Neural cell (in vitro differentiated cells): ENCODE results near the gene CSF2. TPM values are rescaled to one million over a fixed set of nuclear protein-coding genes. Genes with fewer than 3 reads are reported as not detected.

Experiments used
- H2AFZ ChIP-seq: fragments of 200-600, 300-800 bp; sonication (generic), shearing (Covaris generic); 2 replicates; pipeline ENCODE4 v1.6.0; 2014; ENCODE audit warnings: low read depth, mild to moderate bottlenecking, antibody characterized with exemption, low read length, moderate library complexity
- H3F3A ChIP-seq: fragments of 200-600 bp; shearing (Covaris generic); 2 replicates; pipeline ENCODE4 v1.6.1; 2016; ENCODE audit warnings: mild to moderate bottlenecking, moderate library complexity, mixed read lengths, antibody characterized with exemption, low read length; ENCODE audit not compliant: insufficient read depth, poor library complexity, severe bottlenecking
- H3K27ac ChIP-seq: fragments of 200-600, 300-800 bp; sonication (generic), shearing (Covaris generic); 2 replicates; pipeline ENCODE4 v1.5.1; 2014; ENCODE audit warnings: mild to moderate bottlenecking, low read length, moderate library complexity
- H3K27me3 ChIP-seq: fragments of 300-800, 200-600 bp; sonication (generic), shearing (Covaris generic); 2 replicates; pipeline ENCODE4 v1.6.0; 2014; ENCODE audit warnings: mild to moderate bottlenecking, low read depth, low read length, moderate library complexity; ENCODE audit not compliant: insufficient read depth
- H3K36me3 ChIP-seq: fragments of 300-800, 200-600 bp; sonication (generic), shearing (Covaris generic); 2 replicates; pipeline ENCODE4 v1.5.1; 2014; ENCODE audit warnings: mild to moderate bottlenecking, antibody characterized with exemption, low read length, moderate library complexity; ENCODE audit not compliant: insufficient read depth
- H3K4me2 ChIP-seq: fragments of 300-800, 200-600 bp; sonication (generic), shearing (Covaris generic); 2 replicates; pipeline ENCODE4 v1.6.0; 2014; ENCODE audit warnings: mild to moderate bottlenecking, low read length
- H3K4me3 ChIP-seq: fragments of 300-800, 200-600 bp; sonication (generic), shearing (Covaris generic); 2 replicates; pipeline ENCODE4 v1.5.1; 2014; ENCODE audit warnings: mild to moderate bottlenecking, low read length, moderate library complexity
- H3K79me2 ChIP-seq: fragments of 200-600 bp; shearing (Covaris generic); replicated peaks from 2 replicates; pipeline ENCODE4 v1.6.0; 2014; ENCODE audit warnings: mild to moderate bottlenecking, low read length, moderate library complexity; ENCODE audit not compliant: insufficient read depth
- H3K9ac ChIP-seq: fragments of 300-800, 200-600 bp; sonication (generic), shearing (Covaris generic); 2 replicates; pipeline ENCODE4 v1.6.1; 2016; ENCODE audit warnings: mild to moderate bottlenecking, low read length, mixed read lengths
- H3K9me2 ChIP-seq: fragments of 200-600 bp; shearing (Covaris generic); 2 replicates; pipeline ENCODE4 v1.6.1; 2016; ENCODE audit warnings: mild to moderate bottlenecking, low read length, mixed read lengths; ENCODE audit not compliant: insufficient read depth
- H3K9me3 ChIP-seq: fragments of 200-600, 300-800 bp; sonication (generic), shearing (Covaris generic); 2 replicates; pipeline ENCODE4 v1.6.1; 2016; ENCODE audit warnings: mild to moderate bottlenecking, mixed run types, low read length, moderate library complexity, mixed read lengths
- H4K20me1 ChIP-seq: fragments of 200-600 bp; shearing (Covaris generic); 2 replicates; pipeline ENCODE4 v1.6.1; 2016; ENCODE audit warnings: mild to moderate bottlenecking, mixed run types; ENCODE audit not compliant: insufficient read depth
- CTCF ChIP-seq: fragments of 450-650 bp; IDR thresholded peaks from 2 replicates; pipeline ENCODE4 v1.5.1; 2014; ENCODE audit warnings: antibody characterized with exemption, mild to moderate bottlenecking, moderate library complexity; ENCODE audit not compliant: poor library complexity, severe bottlenecking
- EP300 ChIP-seq: fragments of 450-650 bp; conservative IDR thresholded peaks from 2 replicates; pipeline ENCODE4 v1.6.1; 2014; ENCODE audit warnings: antibody characterized with exemption, mild to moderate bottlenecking, moderate library complexity; ENCODE audit not compliant: poor library complexity, severe bottlenecking
- EZH2 ChIP-seq: fragments of 200-600, 300-800 bp; shearing (Covaris generic), sonication (generic); IDR thresholded peaks from 2 replicates; pipeline ENCODE4 v1.6.1; 2014; ENCODE audit warnings: antibody characterized with exemption, low read length, borderline replicate concordance, mild to moderate bottlenecking; ENCODE audit not compliant: insufficient read depth, poor library complexity, severe bottlenecking
- MXI1 ChIP-seq: fragments of 450-650 bp; conservative IDR thresholded peaks from 2 replicates; pipeline ENCODE4 v1.6.1; 2014; ENCODE audit warnings: antibody characterized with exemption, mild to moderate bottlenecking; ENCODE audit not compliant: poor library complexity, severe bottlenecking
- POLR2AphosphoS5 ChIP-seq: IDR thresholded peaks from 2 replicates; pipeline ENCODE4 v1.6.1; 2012
- RAD21 ChIP-seq: fragments of 450-650 bp; conservative IDR thresholded peaks from 2 replicates; pipeline ENCODE4 v1.6.1; 2014; ENCODE audit warnings: antibody characterized with exemption, mild to moderate bottlenecking, moderate library complexity
- REST ChIP-seq: IDR thresholded peaks from 2 replicates; pipeline ENCODE4 v1.6.1; 2012; ENCODE audit warnings: borderline replicate concordance
- SMC3 ChIP-seq: fragments of 450-650 bp; conservative IDR thresholded peaks from 2 replicates; pipeline ENCODE4 v1.6.1; 2014; ENCODE audit warnings: antibody characterized with exemption, mild to moderate bottlenecking, moderate library complexity; ENCODE audit not compliant: poor library complexity
- TAF1 ChIP-seq: IDR thresholded peaks from 2 replicates; pipeline ENCODE4 v1.6.1; 2012; ENCODE audit warnings: low read depth
- polyA plus RNA-seq: library from polyadenylated mRNA; depleted of rRNA; stranded (reverse); fragments of >200 nt; gene quantifications from 2 replicates; pipeline ENCODE4 v1.2.3, GENCODE V29; 2014

CSF2 gene
- polyA plus RNA-seq, 1 donor from 2014 or later = not detected

GRCh38 chr5:132046880-132047299 lies 26.7 kb upstream of the CSF2 start:
- no peaks in the 10 kb centered on the region for H3F3A ChIP-seq
- no peak overlapping the region for H3K27ac ChIP-seq
- no peaks in the 10 kb centered on the region for H4K20me1 ChIP-seq
- no peaks in the 10 kb centered on the region for H3K9me2 ChIP-seq
- H3K79me2 ChIP-seq = no peaks in the 10 kb centered on the region
- no peak for TF ChIP-seq RAD21
- TF ChIP-seq EZH2 = no peak
- no peak for TF ChIP-seq TAF1
- TF ChIP-seq REST = no peak
- no peak for TF ChIP-seq POLR2AphosphoS5
- no peak overlapping the region for H3K4me2 ChIP-seq
- H3K36me3 ChIP-seq = no peaks in the 10 kb centered on the region
- no peaks in the 10 kb centered on the region for H3K9me3 ChIP-seq
- H2AFZ ChIP-seq = no peak overlapping the region
- no peak overlapping the region for H3K9ac ChIP-seq
- no peak overlapping the region for H3K4me3 ChIP-seq
- H3K27me3 ChIP-seq = no peaks in the 10 kb centered on the region

- no peak overlapping the region for H3K9ac ChIP-seq
- no peak overlapping the region for H2AFZ ChIP-seq
- no peak overlapping the region for H3K27ac ChIP-seq
- H3K4me3 ChIP-seq = no peak overlapping the region
- H3K9me2 ChIP-seq = no peaks in the 10 kb centered on the region
- TF ChIP-seq EP300 = no peak
- TF ChIP-seq POLR2AphosphoS5 = no peak
- TF ChIP-seq SMC3 = no peak
- TF ChIP-seq TAF1 = no peak
- TF ChIP-seq RAD21 = no peak
- no peak for TF ChIP-seq EZH2
- no peak for TF ChIP-seq CTCF
- TF ChIP-seq MXI1 = no peak
- no peak for TF ChIP-seq REST
- H3K4me2 ChIP-seq = no peak overlapping the region
- H3F3A ChIP-seq = no peaks in the 10 kb centered on the region
- no peaks in the 10 kb centered on the region for H3K9me3 ChIP-seq
- no peaks in the 10 kb centered on the region for H3K36me3 ChIP-seq
- H4K20me1 ChIP-seq = no peaks in the 10 kb centered on the region
- H3K27me3 ChIP-seq = no peaks in the 10 kb centered on the region
- no peaks in the 10 kb centered on the region for H3K79me2 ChIP-seq
Measured at GRCh38 chr5:132049093-132049492, 24.5 kb upstream of the CSF2 start.
